OCI-LY1 (cell line): ENCODE data around the gene TMEM9B.

Experiments
- H2AFZ ChIP-seq: fragments of 200-600 bp; sonication (generic), shearing (Covaris generic); 2 replicates; pipeline ENCODE4 v1.6.0; 2014; ENCODE audit warnings: antibody characterized with exemption, mild to moderate bottlenecking, low read length
- H3F3A ChIP-seq: fragments of 200-600 bp; sonication (generic), shearing (Covaris generic); 2 replicates; pipeline ENCODE4 v1.6.0; 2014; ENCODE audit warnings: mild to moderate bottlenecking, antibody characterized with exemption, low read length, moderate library complexity; ENCODE audit not compliant: insufficient read depth
- H3K27ac ChIP-seq: fragments of 200-600 bp; sonication (generic); 2 replicates; pipeline ENCODE4 v1.5.1; 2014; ENCODE audit warnings: low read length, mixed run types, mild to moderate bottlenecking, low read depth; ENCODE audit not compliant: poor library complexity, severe bottlenecking
- H3K27me3 ChIP-seq: fragments of 200-600 bp; sonication (generic); 2 replicates; pipeline ENCODE4 v1.6.0; 2014; ENCODE audit warnings: antibody characterized with exemption, mild to moderate bottlenecking, low read length, moderate library complexity; ENCODE audit not compliant: insufficient read depth
- H3K36me3 ChIP-seq: fragments of 200-600 bp; sonication (generic); 2 replicates; pipeline ENCODE4 v1.6.1; 2014; ENCODE audit warnings: mild to moderate bottlenecking, antibody characterized with exemption, low read length, moderate library complexity, mixed read lengths; ENCODE audit not compliant: insufficient read depth
- H3K4me1 ChIP-seq: fragments of 200-600 bp; sonication (generic); 2 replicates; pipeline ENCODE4 v1.5.1; 2014; ENCODE audit warnings: mild to moderate bottlenecking, low read length, moderate library complexity; ENCODE audit not compliant: insufficient read depth, severe bottlenecking
- H3K4me2 ChIP-seq: fragments of 200-600 bp; sonication (generic), shearing (Covaris generic); 2 replicates; pipeline ENCODE4 v1.6.1; 2014; ENCODE audit warnings: low read length
- H3K4me3 ChIP-seq: fragments of 200-600 bp; sonication (generic); 2 replicates; pipeline ENCODE4 v1.5.1; 2014; ENCODE audit warnings: low read length, low read depth, mild to moderate bottlenecking, mixed read lengths; ENCODE audit not compliant: poor library complexity, severe bottlenecking
- H3K79me2 ChIP-seq: fragments of 200-600 bp; shearing (Covaris generic); 2 replicates; pipeline ENCODE4 v1.6.1; 2016; ENCODE audit warnings: mixed run types, low read length, mixed read lengths; ENCODE audit not compliant: insufficient read depth
- H3K9ac ChIP-seq: fragments of 200-600 bp; sonication (generic), shearing (Covaris generic); 2 replicates; pipeline ENCODE4 v1.6.1; 2014; ENCODE audit warnings: mild to moderate bottlenecking, low read length, mixed read lengths
- H3K9me2 ChIP-seq: fragments of 200-600 bp; sonication (generic), shearing (Covaris generic); 2 replicates; pipeline ENCODE4 v1.6.1; 2014; ENCODE audit warnings: low read depth, mild to moderate bottlenecking, low read length, mixed read lengths
- H3K9me3 ChIP-seq: fragments of 200-600 bp; shearing (Covaris generic); 2 replicates; pipeline ENCODE4 v1.6.1; 2014; ENCODE audit warnings: low read length, mixed read lengths
- H4K20me1 ChIP-seq: fragments of 200-600 bp; sonication (generic), shearing (Covaris generic); 2 replicates; pipeline ENCODE4 v1.6.0; 2016; ENCODE audit warnings: mild to moderate bottlenecking, low read length; ENCODE audit not compliant: insufficient read depth
- EZH2 ChIP-seq: fragments of 200-600 bp; sonication (generic), shearing (Covaris generic); IDR thresholded peaks from 2 replicates; pipeline ENCODE4 v1.8.0; 2017; ENCODE audit warnings: borderline replicate concordance, mixed run types, mild to moderate bottlenecking, antibody characterized with exemption, low read length, moderate library complexity, mixed read lengths
- TF ChIP-seq, protein P1 (sequence below): fragments of 200-600 bp; sonication (generic), shearing (Covaris generic); IDR thresholded peaks from 2 replicates; pipeline ENCODE4 v1.5.1; 2017; ENCODE audit warnings: mild to moderate bottlenecking, antibody characterized with exemption, low read length, moderate library complexity, mixed read lengths

The TMEM9B gene

DNA sequence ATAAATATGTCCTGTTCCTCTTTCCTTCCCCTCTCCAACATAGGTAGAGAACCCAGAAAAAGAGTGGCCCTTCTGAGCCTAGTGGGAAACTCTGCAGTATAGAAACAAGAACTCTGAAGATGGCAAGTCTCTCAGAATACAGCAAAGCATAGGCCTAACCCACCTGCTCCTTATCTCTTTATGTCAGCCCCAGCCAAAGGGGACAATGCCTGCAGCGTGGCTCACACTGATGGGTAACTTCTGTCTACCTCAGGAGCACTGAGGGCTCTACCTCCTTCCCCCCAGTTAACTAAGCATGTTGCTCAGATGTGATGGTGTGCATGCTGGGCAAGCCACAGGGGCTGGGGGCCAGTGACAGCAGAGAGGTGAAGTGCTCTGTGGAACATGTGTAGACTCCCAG, 44.4 kb upstream of the TMEM9B start:
- Histone ChIP-seq H3K4me2 (no peak overlapping the region), H3K9me2 (no peaks in the 10 kb centered on the region), H3K4me1 (no peaks in the 10 kb centered on the region), H2AFZ (no peak overlapping the region), H3K27me3 (0 out of 2 replicates have a peak, but pooled peaks cover 1% of the 10 kb centered on the region), H3F3A (no peaks in the 10 kb centered on the region), H3K4me3 (no peak overlapping the region), H3K36me3 (no peaks in the 10 kb centered on the region), H3K79me2 (no peaks in the 10 kb centered on the region), H4K20me1 (no peaks in the 10 kb centered on the region), H3K9me3 (no peaks in the 10 kb centered on the region), H3K27ac (no peak overlapping the region), H3K9ac (no peak overlapping the region)
- no peak for TF ChIP-seq EZH2
- TF ChIP-seq, protein P1, sequence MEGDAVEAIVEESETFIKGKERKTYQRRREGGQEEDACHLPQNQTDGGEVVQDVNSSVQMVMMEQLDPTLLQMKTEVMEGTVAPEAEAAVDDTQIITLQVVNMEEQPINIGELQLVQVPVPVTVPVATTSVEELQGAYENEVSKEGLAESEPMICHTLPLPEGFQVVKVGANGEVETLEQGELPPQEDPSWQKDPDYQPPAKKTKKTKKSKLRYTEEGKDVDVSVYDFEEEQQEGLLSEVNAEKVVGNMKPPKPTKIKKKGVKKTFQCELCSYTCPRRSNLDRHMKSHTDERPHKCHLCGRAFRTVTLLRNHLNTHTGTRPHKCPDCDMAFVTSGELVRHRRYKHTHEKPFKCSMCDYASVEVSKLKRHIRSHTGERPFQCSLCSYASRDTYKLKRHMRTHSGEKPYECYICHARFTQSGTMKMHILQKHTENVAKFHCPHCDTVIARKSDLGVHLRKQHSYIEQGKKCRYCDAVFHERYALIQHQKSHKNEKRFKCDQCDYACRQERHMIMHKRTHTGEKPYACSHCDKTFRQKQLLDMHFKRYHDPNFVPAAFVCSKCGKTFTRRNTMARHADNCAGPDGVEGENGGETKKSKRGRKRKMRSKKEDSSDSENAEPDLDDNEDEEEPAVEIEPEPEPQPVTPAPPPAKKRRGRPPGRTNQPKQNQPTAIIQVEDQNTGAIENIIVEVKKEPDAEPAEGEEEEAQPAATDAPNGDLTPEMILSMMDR = no peak

DNA sequence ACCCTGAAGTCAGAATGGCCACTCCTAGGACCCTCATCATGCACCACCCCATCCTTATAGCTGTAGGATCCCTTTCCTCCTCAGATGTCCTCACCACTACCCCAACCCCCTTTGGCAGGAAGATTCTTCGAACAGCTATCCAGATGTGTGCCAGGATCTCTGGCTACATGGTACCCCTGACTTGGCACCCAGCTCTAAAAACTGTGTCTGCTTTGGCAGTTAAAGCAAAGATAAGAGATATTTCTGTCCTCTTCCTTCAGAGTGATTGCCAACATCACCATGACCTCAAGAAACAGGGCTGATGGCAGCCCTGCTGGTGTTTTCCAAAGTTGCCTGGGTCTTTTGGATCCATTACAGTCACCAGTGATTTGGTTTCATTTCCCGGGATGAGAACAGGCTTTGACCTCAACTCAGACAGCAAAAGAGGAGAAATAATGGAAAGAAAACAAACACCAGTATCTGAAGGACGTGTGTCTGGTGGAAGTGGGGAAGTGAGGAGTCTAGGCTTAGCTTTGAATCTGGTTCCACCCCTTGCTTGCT, 43.8 kb upstream of the TMEM9B start:
- no peaks in the 10 kb centered on the region for H3K9me3 ChIP-seq
- no peaks in the 10 kb centered on the region for H3K9me2 ChIP-seq
- no peak overlapping the region for H3K27ac ChIP-seq
- H3K36me3 ChIP-seq = no peaks in the 10 kb centered on the region
- no peak overlapping the region for H2AFZ ChIP-seq
- TF ChIP-seq EZH2 = no peak
- TF ChIP-seq, protein P1 = no peak
- no peak overlapping the region for H3K9ac ChIP-seq
- H3K4me2 ChIP-seq = no peak overlapping the region
- H3F3A ChIP-seq = no peaks in the 10 kb centered on the region
- no peaks in the 10 kb centered on the region for H4K20me1 ChIP-seq
- no peak overlapping the region for H3K4me3 ChIP-seq
- H3K4me1 ChIP-seq = no peaks in the 10 kb centered on the region
- peaks cover 7% of the 10 kb centered on the region; the same call in 1 of the 2 replicates for H3K27me3 ChIP-seq
- no peaks in the 10 kb centered on the region for H3K79me2 ChIP-seq

- no peaks in the 10 kb centered on the region for H3K36me3 ChIP-seq
- no peak overlapping the region for H3K9ac ChIP-seq
- H3K9me3 ChIP-seq = no peaks in the 10 kb centered on the region
- H4K20me1 ChIP-seq = no peaks in the 10 kb centered on the region
- H2AFZ ChIP-seq = no peak overlapping the region
- H3K4me2 ChIP-seq = no peak overlapping the region
- no peaks in the 10 kb centered on the region for H3K79me2 ChIP-seq
- TF ChIP-seq EZH2 = no peak
- TF ChIP-seq, protein P1 = no peak
- H3K4me3 ChIP-seq = no peak overlapping the region
- no peak overlapping the region for H3K27ac ChIP-seq
- H3K27me3 ChIP-seq = peaks cover 9% of the 10 kb centered on the region; the same call in 1 of the 2 replicates
- no peaks in the 10 kb centered on the region for H3F3A ChIP-seq
- H3K9me2 ChIP-seq = no peaks in the 10 kb centered on the region
- H3K4me1 ChIP-seq = no peaks in the 10 kb centered on the region
Observed at GRCh38 chr11:9005087-9005486, 40.8 kb upstream of the TMEM9B start.
